ENCODE results near the gene DENND6A. TPM values are rescaled to one million over a fixed set of nuclear protein-coding genes. Genes with fewer than 3 reads are reported as not detected.

The DENND6A gene
- total and polyA plus RNA-seq, 2 of the 13 experiments (the other 11 are each of a cell fraction or from before 2014, with no cell fraction given) = 9.4 to 11.1 TPM

GRCh38 chr3:57597127-57597923, 95.6 kb downstream of the DENND6A start, which contains the start of gene ARF4 (continued):
- peak; percentile 5; the same call in 1 of the 2 replicates for TF ChIP-seq ZBTB33 (CRISPR knock-in tag; IDR thresholded peaks at IDR 0.05)
- peak; percentile 71 for TF ChIP-seq ASH2L (IDR thresholded peaks at IDR 0.05; ENCODE audit: insufficient read length, low read depth, low read length)
- TF ChIP-seq AGO2 (optimal IDR thresholded peaks at IDR 0.05; ENCODE audit: low read depth, low read length) = peak; percentile 20
- TF ChIP-seq, protein P1, sequence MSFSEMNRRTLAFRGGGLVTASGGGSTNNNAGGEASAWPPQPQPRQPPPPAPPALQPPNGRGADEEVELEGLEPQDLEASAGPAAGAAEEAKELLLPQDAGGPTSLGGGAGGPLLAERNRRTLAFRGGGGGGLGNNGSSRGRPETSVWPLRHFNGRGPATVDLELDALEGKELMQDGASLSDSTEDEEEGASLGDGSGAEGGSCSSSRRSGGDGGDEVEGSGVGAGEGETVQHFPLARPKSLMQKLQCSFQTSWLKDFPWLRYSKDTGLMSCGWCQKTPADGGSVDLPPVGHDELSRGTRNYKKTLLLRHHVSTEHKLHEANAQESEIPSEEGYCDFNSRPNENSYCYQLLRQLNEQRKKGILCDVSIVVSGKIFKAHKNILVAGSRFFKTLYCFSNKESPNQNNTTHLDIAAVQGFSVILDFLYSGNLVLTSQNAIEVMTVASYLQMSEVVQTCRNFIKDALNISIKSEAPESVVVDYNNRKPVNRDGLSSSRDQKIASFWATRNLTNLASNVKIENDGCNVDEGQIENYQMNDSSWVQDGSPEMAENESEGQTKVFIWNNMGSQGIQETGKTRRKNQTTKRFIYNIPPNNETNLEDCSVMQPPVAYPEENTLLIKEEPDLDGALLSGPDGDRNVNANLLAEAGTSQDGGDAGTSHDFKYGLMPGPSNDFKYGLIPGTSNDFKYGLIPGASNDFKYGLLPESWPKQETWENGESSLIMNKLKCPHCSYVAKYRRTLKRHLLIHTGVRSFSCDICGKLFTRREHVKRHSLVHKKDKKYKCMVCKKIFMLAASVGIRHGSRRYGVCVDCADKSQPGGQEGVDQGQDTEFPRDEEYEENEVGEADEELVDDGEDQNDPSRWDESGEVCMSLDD (CRISPR knock-in tag; IDR thresholded peaks at IDR 0.05; ENCODE audit: borderline replicate concordance) = no peak
- peak; percentile 83 for TF ChIP-seq CHD2 (IDR thresholded peaks at IDR 0.05; ENCODE audit: low read depth, low read length)
- no peak for TF ChIP-seq ZNF446 (CRISPR knock-in tag; IDR thresholded peaks at IDR 0.05)
- no peak for TF ChIP-seq NR2F6 (IDR thresholded peaks at IDR 0.05)
- TF ChIP-seq NR2F6 (CRISPR knock-in tag; IDR thresholded peaks at IDR 0.05) = no peak; the same call in 1 of the 2 replicates
- no peak for TF ChIP-seq RAD51 (IDR thresholded peaks at IDR 0.05; ENCODE audit: borderline replicate concordance)
- TF ChIP-seq ZNF781 (CRISPR knock-in tag; IDR thresholded peaks at IDR 0.05; ENCODE audit: borderline replicate concordance, not compliant biosample characterization) = peak; percentile 70
- TF ChIP-seq ELF3 (CRISPR knock-in tag; IDR thresholded peaks at IDR 0.05) = peak; percentile 81
- TF ChIP-seq THAP9 (CRISPR knock-in tag; IDR thresholded peaks at IDR 0.05; ENCODE audit: borderline replicate concordance) = peak; percentile 92; the same call in 1 of the 2 replicates
- peak; percentile 83 for TF ChIP-seq MYC (CRISPR knock-in tag; IDR thresholded peaks at IDR 0.05; ENCODE audit: borderline replicate concordance)
- TF ChIP-seq ZNF772 (CRISPR knock-in tag; IDR thresholded peaks at IDR 0.05) = peak; percentile 75
- no peak for TF ChIP-seq ZNF564 (CRISPR knock-in tag; IDR thresholded peaks at IDR 0.05)
- no peak for TF ChIP-seq CREB3 (CRISPR knock-in tag; IDR thresholded peaks at IDR 0.05)
- no peak for TF ChIP-seq GTF3A (CRISPR knock-in tag; conservative IDR thresholded peaks at IDR 0.05)
- TF ChIP-seq ZNF383 (CRISPR knock-in tag; IDR thresholded peaks at IDR 0.05; ENCODE audit: borderline replicate concordance) = no peak
- TF ChIP-seq NR2C2 (CRISPR knock-in tag; IDR thresholded peaks at IDR 0.05; ENCODE audit: borderline replicate concordance) = peak; percentile 77
- TF ChIP-seq CBX2 (IDR thresholded peaks at IDR 0.05; ENCODE audit: low read depth, low read length) = no peak
- no peak for TF ChIP-seq CBX2 (CRISPR knock-in tag; IDR thresholded peaks at IDR 0.05; ENCODE audit: low read depth)
- TF ChIP-seq HOXA7 (CRISPR knock-in tag; IDR thresholded peaks at IDR 0.05) = no peak
